Hematopoietic multipotent progenitor cell treated with erythropoietin and hydrocortisone succinate and interleukin-3 and kit ligand, for 4 days (in vitro differentiated cells): ENCODE results near the gene VPS26A.
A peak's percentile ranks its signal among the peaks of the same experiment; 100 is the strongest.

Experiments
- DNase-seq: peaks from one replicate; pipeline ENCODE4 v3.0.0-alpha.2; 2015

Gene VPS26A

DNA sequence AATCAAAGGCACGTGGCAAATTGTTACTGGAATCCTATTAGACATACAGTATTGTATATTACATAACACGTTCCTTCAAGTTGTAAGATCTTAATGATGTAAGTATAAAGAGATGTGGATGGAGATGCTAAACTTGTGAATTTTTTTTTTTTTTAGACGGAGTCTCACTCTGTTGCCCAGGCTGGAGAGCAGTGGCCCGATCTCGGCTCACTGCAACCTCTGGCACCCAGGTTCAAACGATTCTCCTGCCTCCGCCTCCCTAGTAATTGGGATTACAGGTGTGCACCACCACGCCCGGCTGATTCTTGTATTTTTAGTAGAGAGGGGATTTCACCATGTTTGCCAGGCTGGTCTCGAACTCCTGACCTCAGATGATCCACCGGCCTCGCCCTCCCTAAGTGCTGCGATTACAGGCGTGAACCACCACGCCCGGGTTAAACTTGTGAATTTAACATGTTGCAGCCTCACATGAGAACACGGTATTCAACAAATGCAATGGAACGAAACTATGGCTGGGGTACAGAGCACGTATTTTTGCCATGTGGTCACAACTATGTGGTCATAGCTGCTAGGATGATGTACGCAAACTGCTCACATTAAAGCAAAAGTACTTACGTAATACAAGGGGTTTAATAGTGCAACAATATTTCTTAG, 55.2 kb downstream of the VPS26A start:
- no peak for DNase-seq

DNA sequence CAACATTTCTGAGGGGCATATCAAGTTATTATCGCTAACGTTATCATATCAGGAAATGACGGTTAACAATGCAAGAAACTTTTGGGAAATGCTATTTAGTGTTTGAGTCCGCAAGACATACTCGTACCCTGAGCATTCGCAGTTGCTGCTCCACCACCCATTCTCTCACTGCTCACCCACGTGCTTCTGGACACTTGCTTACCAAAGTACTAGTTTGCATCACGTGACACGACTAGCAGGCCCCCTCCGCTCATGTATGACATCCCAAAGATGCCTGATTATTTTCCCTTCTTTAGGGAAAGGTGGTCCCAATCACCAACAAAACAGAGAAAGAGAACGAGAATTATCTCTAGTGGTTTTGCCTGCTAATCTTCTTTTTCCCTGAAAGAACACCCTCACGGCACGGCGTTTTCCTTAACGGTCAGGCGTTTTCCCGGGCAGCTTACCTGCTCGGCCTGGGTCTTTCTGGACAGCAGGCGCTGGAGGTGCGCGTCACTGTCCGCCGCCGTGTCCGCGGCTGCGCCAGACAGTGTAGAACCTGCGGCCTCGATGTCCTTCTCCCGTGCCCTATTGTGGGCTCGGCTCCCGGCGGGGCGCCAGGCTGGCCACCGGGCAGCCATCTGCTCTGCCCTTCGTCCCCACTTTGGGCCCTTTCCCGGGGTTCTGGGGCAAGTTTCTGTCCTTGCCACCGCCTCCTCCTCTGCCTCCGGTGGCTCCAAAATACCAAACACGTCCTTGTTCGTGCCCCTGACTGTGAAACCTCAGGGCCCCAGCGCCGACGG, 56.0 kb downstream of the VPS26A start, which contains the start of gene SUPV3L1:
Gene SUPV3L1 (plus strand): TSS at position 492 of the 782 bp plus-strand sequence. CDS start 58 bp downstream, at position 550.
- peak; percentile 99 for DNase-seq

DNA sequence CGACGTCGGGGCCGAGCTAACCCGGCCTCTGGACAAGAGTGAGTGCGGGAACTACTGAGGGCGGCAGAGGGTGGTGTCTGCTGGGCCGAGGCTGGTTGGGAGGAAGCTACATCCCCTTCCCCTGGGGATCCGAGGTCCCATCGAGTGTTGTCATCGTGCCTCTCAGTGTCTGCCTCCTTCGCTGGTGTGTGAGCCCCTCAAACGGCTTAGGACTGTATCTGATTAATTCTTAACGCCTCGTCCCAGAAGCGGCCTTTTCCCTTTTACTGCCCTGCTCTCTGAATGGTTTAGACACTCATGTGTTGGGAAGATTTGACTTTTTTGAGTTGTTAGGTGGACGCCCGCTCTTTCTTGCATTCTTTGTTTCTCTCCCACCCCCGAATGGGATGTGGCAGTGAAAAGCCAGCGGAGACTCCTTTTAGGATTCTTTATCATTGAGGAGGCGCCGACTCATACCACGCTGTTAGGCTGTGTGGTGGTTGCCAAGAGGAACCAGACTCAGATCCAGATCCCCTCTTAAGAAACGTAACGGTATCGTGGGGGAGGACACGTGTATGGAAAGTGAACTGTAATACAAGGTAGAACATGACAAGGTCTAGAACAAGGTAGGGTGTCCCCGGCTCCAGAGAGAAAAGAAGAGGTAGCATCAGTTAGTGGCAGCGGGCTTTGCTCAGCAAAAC, 56.7 kb downstream of the VPS26A start:
- DNase-seq, result peak; percentile 57

DNA sequence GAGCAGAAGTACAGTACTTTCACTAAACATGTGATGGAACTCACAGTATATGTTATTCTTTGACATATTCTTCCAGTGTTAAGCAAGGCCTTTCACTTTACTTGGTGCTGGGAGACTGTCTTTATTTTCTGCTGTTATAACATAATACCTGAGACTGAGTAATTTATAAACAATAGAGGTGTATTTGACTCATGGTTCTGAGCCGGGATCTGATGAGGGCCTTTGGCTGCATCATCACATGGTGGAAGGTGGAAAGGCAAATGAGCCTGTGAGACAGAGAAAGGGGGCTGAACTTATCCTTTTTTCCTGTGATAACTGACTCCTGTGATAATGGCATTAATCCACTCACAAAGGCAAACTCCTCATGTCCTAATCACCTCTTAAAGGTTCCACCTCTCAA, 57.5 kb downstream of the VPS26A start:
- no peak for DNase-seq

DNA sequence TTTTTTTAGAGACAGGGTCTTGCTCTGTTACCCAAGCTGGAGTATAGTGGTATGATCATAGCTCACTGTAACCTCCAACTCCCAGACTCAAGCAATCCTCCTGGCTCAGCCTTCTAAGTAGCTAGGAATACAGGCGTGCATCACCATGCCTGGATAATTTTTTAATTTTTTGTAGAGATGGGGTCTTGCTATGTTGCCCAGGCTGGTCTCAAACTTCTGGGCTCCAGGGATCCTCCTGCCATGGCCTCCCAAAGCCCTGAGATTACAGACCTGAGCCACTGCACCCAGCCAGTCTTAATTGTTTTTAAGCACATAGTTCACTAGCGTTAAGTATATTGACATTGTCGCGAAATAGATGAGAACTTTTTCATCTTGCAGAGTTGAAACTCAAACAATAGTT, 58.0 kb downstream of the VPS26A start:
- DNase-seq, result no peak

DNA sequence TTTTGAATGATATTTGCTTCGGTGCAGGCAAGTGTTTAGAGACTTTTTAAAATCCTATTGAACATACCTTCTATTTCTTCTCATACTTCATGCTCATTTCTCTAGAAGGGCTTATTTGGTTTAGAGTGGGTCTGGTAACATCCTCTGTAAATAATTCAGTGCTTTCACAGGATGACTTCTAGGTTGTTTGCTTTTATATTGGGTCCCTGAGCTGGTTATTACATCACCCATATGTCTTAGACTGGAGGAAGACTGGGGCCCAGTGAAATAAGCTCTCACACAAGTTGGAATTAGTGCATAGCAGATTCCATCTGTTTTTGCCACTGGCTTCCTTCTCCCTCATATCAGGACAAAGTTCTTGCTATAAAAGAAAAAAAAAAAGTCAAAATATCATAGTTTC, 62.5 kb downstream of the VPS26A start:
- no peak for DNase-seq

DNA sequence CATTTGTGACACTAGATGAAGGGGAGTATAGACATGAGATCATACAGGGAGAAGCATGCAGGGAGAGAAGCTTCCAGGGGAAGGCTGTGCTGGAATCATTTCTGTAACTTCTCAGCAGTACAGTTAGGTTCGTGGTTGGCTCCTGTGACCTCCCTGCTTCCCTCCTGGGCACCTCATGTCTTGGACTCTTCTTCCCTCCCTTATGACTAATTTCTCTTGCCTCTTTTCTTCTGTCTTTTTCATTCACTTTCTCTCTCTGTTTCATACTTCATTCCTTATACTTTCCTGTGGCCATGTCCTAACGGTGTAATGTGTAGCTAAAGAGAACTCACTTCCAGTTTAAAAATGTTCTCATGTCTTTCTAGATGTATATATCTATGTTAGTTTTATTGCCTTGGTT, 77.1 kb downstream of the VPS26A start:
- no peak for DNase-seq

DNA sequence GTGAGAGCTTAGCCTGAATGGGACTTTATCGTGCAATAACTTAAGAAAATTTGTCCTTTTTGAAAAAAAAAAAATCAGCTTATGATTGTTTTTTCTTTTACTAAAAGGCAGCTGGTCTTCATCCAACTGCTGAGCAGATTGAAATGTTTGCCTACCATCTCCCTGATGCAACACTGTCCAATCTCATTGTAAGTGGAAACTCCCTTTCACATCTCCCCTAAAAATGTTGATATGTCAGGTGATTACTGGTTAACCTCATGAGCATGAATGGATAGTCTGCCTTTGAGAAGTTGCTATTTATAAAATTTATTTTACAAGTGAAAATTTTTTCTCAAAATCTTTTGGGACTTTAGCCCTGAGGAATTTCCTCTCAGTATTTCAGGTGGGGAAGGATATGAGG, 78.4 kb downstream of the VPS26A start:
- no peak for DNase-seq

DNA sequence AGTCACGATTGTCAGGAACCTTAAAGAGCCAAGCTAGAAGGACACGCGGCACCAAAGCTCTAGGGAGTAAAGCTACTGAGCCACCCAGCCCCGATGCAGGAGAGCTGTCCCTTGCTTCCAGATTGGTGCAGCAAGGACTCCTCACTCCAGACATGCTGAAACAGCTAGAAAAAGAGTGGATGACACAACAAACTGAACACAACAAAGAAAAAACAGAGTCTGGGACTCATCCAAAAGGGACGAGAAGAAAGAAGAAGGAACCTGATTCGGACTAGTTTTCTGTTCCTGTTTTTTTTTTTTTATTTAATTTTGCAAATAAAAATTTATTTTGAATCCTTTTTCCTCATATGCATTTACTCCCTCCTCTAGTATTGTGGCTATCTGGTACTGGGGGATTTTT, 84.8 kb downstream of the VPS26A start:
- DNase-seq, result no peak

DNA sequence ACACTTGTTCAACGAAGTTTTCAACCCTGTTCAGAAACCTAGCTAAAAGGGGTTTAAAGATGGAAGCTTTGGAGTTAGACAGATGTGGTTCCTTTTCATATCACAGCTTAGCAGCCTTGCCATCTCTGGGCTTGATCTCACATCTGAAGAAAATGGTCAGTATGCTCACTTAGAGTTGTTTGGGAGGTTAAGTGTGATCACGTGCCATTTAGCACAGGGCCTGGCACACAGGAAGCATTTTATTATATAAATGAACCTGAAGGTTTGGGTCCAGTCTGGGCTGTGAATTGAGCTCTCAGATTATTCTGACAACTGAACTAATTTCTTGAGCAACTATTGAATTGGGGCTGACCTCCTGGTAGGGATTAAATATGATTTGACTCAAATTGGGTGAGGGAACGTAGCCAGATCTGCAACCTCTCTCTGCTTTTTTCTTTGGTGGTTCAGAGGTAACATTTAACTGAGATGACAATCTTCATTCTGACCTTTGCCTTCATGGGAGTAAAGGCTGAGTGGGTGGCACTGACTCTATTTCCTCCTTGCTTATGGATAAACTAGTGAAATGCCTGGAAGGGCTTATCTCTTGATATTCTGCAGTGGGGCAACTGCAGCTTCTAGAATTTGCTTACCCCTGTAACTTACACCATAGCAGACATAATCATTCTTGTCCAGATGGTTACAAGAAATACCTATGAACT, 86.0 kb downstream of the VPS26A start:
- no peak for DNase-seq

DNA sequence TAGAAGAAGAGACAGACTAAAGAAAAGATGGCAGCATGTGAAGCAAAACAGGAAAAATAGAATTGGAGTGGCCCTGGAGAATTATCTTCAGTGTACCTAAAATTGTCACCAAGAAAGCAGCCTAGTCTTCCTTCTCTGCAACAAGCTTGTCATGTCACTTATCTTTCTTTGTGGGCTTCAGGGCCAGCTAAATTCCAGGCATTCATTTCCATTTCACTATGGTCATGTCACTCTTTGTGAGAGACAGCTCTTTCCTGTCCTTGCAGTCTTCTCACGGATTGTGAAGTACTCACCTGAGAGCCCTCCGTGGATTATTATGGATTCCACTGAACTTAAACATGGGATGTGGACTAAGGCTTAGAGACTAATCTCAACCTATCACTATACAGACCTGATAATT, 87.1 kb downstream of the VPS26A start:
- no peak for DNase-seq

DNA sequence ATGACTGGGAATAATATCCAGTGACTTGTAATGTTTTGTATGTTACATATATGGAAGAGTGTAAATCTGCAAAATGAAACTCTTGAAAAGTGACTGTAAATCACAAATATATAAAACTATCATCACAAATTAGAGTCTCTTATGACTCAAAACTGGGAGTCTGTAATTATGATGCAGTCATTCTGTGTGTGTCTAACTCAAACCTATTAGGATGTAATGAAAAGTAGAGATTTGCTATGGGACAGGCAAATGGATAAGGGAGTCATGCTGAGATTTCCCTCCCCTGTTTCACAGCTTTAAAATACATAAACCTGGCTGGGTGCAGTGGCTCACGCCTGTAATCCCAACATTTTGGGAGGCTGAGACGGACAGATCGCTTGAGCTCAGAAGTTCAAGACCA, 87.5 kb downstream of the VPS26A start:
- DNase-seq, result no peak

DNA sequence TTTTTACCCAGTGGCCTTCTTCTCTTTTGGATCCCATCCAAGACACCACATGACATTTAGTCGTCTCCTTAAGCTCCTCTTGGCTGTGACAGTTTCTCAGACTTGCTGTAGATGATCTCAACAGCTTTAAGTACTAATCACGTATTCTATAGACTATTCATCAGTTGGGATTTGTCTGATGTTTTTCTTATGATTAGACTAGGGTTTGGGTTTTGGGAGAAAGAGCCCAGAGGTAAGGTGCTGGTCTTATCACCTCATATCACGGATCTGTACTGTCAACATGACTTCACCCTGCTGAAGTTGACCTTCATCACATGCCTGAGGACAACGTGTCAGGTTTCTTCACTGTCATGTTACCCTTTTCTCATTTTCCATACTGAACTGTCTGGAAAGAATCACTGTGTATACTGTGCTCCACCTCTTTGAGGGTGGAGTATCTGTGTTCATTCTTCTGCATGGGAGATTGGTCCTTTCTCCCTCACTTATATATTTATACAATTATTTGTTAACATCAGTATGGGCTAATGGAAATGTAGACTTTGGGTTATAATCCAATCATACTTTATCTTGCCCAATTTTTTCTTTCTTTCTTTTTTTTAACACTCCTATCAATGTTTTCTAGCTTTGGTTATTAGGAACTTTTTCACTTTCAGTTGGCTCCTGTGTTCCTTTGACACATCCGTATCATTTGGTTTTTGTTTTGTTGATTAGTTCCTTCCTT, 89.8 kb downstream of the VPS26A start:
- DNase-seq, result peak; percentile 34

DNA sequence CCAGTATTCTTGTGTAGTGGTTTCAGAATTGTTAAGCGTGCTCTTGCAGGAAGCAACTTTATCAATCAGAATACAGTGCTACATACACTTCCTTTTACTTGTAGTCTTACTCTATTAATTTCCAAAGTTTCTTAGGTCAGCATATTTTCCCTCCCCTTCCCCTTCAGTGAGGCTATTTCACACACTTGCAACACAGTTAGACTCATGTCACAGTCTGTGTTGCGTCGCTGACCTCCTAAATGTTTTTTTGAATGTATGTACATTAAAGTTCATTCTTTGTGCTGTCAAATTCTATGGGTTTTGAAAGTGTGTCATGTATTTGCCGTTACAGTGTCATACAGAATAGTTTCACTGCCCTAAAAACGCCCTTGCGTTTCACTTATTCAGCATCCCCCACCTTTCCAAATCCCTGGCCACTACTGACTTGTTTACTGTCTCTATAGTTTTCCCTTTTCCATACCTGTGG, 90.7 kb downstream of the VPS26A start:
- DNase-seq, result no peak

DNA sequence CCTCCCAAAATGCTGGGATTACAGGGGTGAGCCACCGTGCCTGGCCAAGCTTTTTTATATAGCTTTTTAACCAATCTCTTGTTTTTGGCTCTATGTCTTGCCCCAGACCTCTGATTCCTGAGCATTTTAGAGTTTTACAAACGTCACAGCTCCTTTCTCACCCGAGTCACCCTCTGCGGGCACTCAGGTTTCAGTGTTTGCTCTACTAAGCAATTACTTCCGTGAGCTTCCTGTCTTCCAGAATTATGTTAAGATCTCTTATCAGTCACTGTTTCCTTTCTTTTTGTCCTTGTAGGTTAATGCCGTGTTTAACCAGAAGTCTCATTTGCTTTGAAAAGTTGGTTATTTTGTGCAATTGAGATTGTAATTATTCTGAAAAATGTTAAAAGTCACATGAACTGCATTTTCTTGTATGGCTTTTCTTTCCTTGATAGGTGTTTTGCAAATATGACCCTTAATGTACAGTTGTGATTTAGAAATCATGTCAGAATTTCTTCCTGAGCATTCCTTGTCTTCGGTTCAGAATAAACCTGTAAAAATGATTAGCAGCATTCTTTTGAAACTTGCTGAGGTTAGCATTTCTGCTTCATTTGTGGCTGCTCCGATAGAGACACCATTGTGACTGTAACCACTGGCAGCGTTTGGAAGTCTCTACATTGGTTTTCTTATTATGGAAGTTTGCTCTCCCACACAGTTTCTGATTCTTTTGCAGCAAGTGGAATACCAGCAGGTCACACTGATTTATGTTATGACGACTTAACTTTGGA, 91.6 kb downstream of the VPS26A start:
- DNase-seq, result no peak

DNA sequence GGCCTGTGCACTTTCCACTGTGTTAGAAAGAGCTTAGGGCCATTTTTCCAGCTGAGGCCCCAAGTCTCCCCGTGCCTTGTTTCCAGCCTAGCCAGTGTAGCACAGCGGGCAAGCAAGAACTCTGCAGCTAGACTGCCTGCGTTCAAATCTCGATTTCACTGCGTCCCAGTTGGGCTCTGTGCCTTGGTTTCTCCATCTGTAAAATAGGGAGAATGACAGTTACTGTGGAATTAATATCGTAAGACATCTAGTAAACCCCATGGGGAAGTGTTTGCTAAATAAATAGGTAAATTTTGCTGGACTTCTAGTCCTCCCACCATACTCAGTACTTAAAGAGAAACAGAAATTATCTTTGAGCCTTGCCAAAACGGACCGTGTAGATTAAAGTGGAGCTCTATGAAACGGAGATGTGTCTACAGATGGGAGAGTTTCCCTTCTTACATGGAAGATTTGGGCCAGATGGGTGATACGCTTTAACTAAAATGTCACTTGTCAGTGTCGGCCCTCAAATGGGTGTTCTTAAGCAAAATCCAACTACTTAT, 92.7 kb downstream of the VPS26A start:
- no peak for DNase-seq

DNA sequence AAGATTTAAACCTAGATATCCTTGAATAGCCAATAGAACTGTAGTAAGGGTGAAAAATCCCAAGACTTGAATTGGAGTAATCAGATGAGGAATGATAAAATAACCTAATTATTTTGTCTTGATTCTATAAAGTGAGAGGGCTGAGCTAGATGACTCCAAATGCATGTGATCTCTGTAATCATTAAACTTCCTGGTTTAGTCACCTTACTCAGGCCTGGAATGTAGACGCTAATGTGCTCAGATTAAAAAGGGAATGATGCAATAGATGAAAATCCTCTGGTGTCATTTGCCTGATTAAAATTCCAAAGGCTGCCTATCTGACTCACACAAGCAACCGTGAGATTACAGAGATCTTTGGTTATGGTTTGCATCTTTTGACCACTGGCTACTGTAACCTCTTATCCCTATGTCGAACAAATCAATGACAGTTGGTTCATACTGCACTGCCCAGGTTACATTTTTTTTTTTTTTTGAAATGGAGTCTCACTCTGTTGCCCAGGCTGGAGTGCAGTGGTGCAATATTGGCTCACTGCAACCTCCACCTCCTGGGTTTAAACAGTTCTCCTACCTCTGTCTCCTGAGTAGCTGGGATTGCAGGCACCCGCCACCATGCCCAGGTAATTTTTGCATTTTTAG, 93.3 kb downstream of the VPS26A start:
- DNase-seq, result no peak

DNA sequence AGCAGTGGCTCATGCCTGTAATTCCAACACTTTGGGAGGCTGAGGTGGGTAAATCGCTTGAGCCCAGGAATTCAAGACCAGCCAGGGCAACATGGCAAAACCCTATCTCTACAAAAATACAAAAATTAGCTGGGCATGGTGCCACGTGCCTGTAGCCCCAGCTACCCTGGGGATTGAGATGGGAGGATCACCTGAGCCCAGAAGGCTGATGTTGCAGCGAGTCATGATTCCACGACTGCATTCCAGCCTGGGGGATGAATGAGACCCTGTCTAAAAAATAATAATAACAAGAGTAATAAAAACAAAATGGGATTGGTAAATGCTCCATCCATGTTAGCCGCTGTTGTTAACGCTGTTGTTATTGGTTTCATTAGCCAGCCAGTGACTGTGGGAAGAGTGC, 94.9 kb downstream of the VPS26A start:
- DNase-seq, result no peak

DNA sequence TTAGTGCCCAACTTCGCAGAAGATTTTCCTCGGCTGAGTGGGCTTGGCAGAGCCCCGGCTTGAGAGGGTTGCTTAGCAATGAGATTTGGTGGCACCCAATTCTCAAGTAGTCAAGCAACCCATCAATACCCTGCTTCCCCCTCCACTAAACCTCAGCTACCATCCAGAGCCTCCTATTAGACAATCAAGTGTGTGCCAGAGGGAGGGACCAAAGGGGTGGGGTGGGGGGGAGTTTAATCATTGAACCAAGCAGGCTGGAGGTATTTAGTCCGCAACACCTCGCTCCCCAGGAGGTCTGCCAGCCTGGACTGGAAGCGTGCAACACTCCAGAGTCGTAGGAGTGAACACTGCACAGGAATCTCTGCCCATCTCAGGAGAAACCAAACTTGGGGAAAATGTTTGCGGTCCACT, 96.1 kb downstream of the VPS26A start, which contains the start of gene HKDC1:
Gene HKDC1 (plus strand): TSS at position 292 of the 411 bp plus-strand sequence. CDS start 104 bp downstream, at position 396.
- DNase-seq, result no peak

DNA sequence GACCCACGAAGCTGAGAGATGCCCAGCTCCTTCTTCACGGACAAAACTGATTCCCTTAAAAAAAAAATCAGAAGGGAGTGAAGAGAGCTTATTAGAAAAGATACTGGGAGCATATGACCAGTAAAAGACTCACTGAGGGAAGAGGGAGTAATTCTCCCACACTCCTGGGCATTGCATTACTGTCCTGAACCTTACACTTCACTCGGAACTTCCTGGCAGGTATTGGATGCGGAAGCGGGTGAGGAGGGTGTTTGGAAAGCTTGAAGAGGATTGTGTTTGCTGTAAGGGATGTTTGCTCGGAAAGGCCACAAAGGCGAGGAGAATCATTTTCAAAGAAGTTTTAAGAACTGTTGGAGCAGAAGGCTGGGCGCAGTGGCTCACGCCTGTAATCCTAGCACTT, 96.5 kb downstream of the VPS26A start:
- no peak for DNase-seq
